HepG2 (cell line): ENCODE measurements around the gene PFN4. TPM values are rescaled to one million over a fixed set of nuclear protein-coding genes. Genes with fewer than 3 reads are reported as not detected.

Experiments
- ATAC-seq: fragments of 200-7000 bp; cut with Tn5 transposase; 3 replicates; pipeline ENCODE4 v1.9.1; 2020; ENCODE audit warnings: mild to moderate bottlenecking, moderate library complexity
- BruUV-seq: library from RNA; stranded (reverse); fragments of 400-500 nt; replicated peaks from 2 replicates; lab custom pipeline; 2021; lab: Mats Ljungman, UMichigan
- CTCF ChIA-PET: fragments of 300-600 bp; formaldehyde crosslinking; extraction: SDS; loops from one replicate; lab custom pipeline; 2021; ENCODE audit warnings: low total read pairs, inconsistent platforms, low intra/inter-chr PET ratio; lab: Yijun Ruan, JAX
- POLR2A ChIA-PET: fragments of 350-600 bp; sonication (Branson Sonifier 250); formaldehyde crosslinking; loops from one replicate; lab custom pipeline; 2020; ENCODE audit warnings: antibody characterized with exemption, inconsistent platforms; lab: Yijun Ruan, JAX
- DNase-seq: peaks from one replicate; pipeline ENCODE4 v3.0.0-alpha.2; 2015; ENCODE audit warnings: low spot score
- FAIRE-seq: peaks from 3 replicates; lab custom pipeline; 2011; peaks lifted over from hg19 to GRCh38; lab: Jason Lieb, UNC
- H2AFZ ChIP-seq: one replicate; pipeline ENCODE4 v1.6.1; 2011; ENCODE audit warnings: low read length, inconsistent platforms
- H3K27ac ChIP-seq: fragments of 300-600 bp; 3 replicates; pipeline ENCODE4 v1.8.0; 2011; ENCODE audit warnings: mixed run types, mild to moderate bottlenecking, mixed read lengths, low read length, inconsistent platforms; ENCODE audit not compliant: insufficient read depth; ENCODE audit errors: extremely low read length
- H3K27me3 ChIP-seq, 2 experiments: fragments of 200-600 bp in 1 of 2; 2 replicates in 1 of 2; 3 replicates in 1 of 2; pipeline versions ENCODE4 v1.6.0 to v1.8.0; 2011; ENCODE audit warnings: low read length in 2 of 2, mild to moderate bottlenecking in 2 of 2, moderate library complexity in 2 of 2, inconsistent platforms in 1 of 2; ENCODE audit not compliant: insufficient read depth in 2 of 2, control insufficient read depth in 1 of 2
- H3K36me3 ChIP-seq, 2 experiments: fragments of 200-600 bp in 1 of 2; replicated peaks in 1 of 2; 2 replicates in 1 of 2; 3 replicates in 1 of 2; pipeline versions ENCODE4 v1.5.1 to v1.8.0; 2011; ENCODE audit warnings: low read length in 2 of 2, inconsistent platforms in 1 of 2; ENCODE audit not compliant: insufficient read depth in 2 of 2, control insufficient read depth in 1 of 2
- H3K4me1 ChIP-seq: 2 replicates; pipeline ENCODE4 v1.5.1; 2012; ENCODE audit warnings: low read length, inconsistent platforms; ENCODE audit not compliant: insufficient read depth
- H3K4me2 ChIP-seq: 2 replicates; pipeline ENCODE4 v1.6.0; 2011; ENCODE audit warnings: low read depth, low read length, inconsistent platforms
- H3K4me3 ChIP-seq, 3 experiments: fragments of 200-600 bp in 1 of 3; sonication (generic), shearing (Covaris generic) in 1 of 3; replicated peaks in 1 of 3; 2 replicates each; pipeline ENCODE4 v1.5.1; 2011 to 2016; ENCODE audit warnings: low read length in 3 of 3, inconsistent platforms in 2 of 3, low read depth in 2 of 3, mild to moderate bottlenecking in 2 of 3, control low read depth in 1 of 3, mixed read lengths in 1 of 3; ENCODE audit not compliant: insufficient read depth in 1 of 3
- H3K79me2 ChIP-seq: one replicate; pipeline ENCODE4 v1.6.1; 2011; ENCODE audit warnings: low read length, inconsistent platforms; ENCODE audit not compliant: insufficient read depth
- H3K9ac ChIP-seq: 2 replicates; pipeline ENCODE4 v1.6.0; 2011; ENCODE audit warnings: mild to moderate bottlenecking, low read depth, low read length, inconsistent platforms; ENCODE audit not compliant: insufficient read depth
- H3K9me3 ChIP-seq: 2 replicates; pipeline ENCODE4 v1.5.1; 2012; ENCODE audit warnings: mild to moderate bottlenecking, low read length
- H4K20me1 ChIP-seq: 2 replicates; pipeline ENCODE4 v1.6.0; 2011; ENCODE audit warnings: inconsistent platforms, mild to moderate bottlenecking, low read length, moderate library complexity; ENCODE audit not compliant: insufficient read depth
- DDIT3 ChIP-seq: sonication (generic); formaldehyde crosslinking; IDR thresholded peaks from 2 replicates; pipeline ENCODE4 v1.4.0; 2020; ENCODE audit warnings: mild to moderate bottlenecking, missing genetic modification reagents
- MAFF ChIP-seq: IDR thresholded peaks from 2 replicates; pipeline ENCODE4 v1.6.1; 2011; ENCODE audit warnings: low read depth, low read length, improper control_type of control experiment
- MAFK ChIP-seq, 2 experiments: IDR thresholded peaks in 1 of 2; conservative IDR thresholded peaks in 1 of 2; 2 replicates each; pipeline ENCODE4 v1.6.1; 2011; ENCODE audit warnings: improper control_type of control experiment in 2 of 2, low read length in 2 of 2
- POLR2G ChIP-seq: fragments of 200-400 bp; formaldehyde crosslinking; IDR thresholded peaks from 2 replicates; pipeline ENCODE4 v1.6.1; 2018; ENCODE audit warnings: mild to moderate bottlenecking, low read depth, low read length, moderate library complexity
- TBX2 ChIP-seq: sonication (generic); formaldehyde crosslinking; IDR thresholded peaks from 2 replicates; pipeline ENCODE4 v1.5.0; 2020; ENCODE audit warnings: missing genetic modification reagents, mild to moderate bottlenecking, borderline replicate concordance
- ZKSCAN1 ChIP-seq: fragments of 150-350 bp; IDR thresholded peaks from 2 replicates; pipeline ENCODE4 v1.6.1; 2014; ENCODE audit warnings: low read length
- ZNF639 ChIP-seq: conservative IDR thresholded peaks from 2 replicates; pipeline ENCODE4 v1.6.1; 2018; ENCODE audit warnings: missing genetic modification reagents
- ZNF781 ChIP-seq: sonication (generic); formaldehyde crosslinking; IDR thresholded peaks from 2 replicates; pipeline ENCODE4 v1.5.1; 2020; ENCODE audit warnings: borderline replicate concordance, mild to moderate bottlenecking, missing genetic modification reagents; ENCODE audit errors: not compliant biosample characterization
- WGBS: methylation state at CpG from one replicate; pipeline ENCODE4 v1.1.6; 2017; ENCODE audit warnings: low lambda C conversion rate; 5-methylcytosine and 5-hydroxymethylcytosine counted together
- in situ Hi-C: cut with HindIII; loops from 2 replicates; pipeline ENCODE4 v1.10.0; 2017; ENCODE audit warnings: low pct_unique_long_range_greater_than_20kb; ENCODE audit not compliant: extremely low pct_ligation_motif_present
- intact Hi-C: fragments of 100-400 bp; cut with micrococcal nuclease; formaldehyde crosslinking; loops from one replicate; pipeline ENCODE4 v1.10.0; 2022; ENCODE audit not compliant: unreplicated experiment
- polyA plus RNA-seq, 8 experiments: library from polyadenylated mRNA; depleted of rRNA in 3 of 8; stranded (reverse) in 7 of 8; unstranded in 1 of 8; fragments of >200 nt; fragmentation: Illumina TruSeq in 4 of 8; extraction: Trizol in 4 of 8; gene quantifications; 2 replicates each; pipeline versions ENCODE4 v1.2.1 to v1.2.3, GENCODE V29; 2011 to 2016; ENCODE audit warnings: low read depth in 4 of 8, missing spikeins in 1 of 8, mixed read lengths in 1 of 8; ENCODE audit not compliant: insufficient read depth in 1 of 8
- total RNA-seq, 5 experiments: library from RNA; depleted of rRNA; stranded (reverse); fragments of >200 nt; fragmentation: Illumina TruSeq; extraction: Trizol; gene quantifications; 2 replicates each; pipeline ENCODE4 v1.2.3, GENCODE V29; 2016; ENCODE audit warnings: low read depth in 1 of 5

The PFN4 gene
- total and polyA plus RNA-seq, 2 of the 13 experiments (the other 11 are each of a cell fraction or from before 2014, with no cell fraction given), result 0.12 to 0.20 TPM

- Histone ChIP-seq H2AFZ (no peak overlapping the region), H4K20me1 (no peaks in the 10 kb centered on the region), H3K27ac (no peak overlapping the region), H3K4me1 (peaks cover 12% of the 10 kb centered on the region), H3K9ac (no peak overlapping the region), H3K4me3 (no peak overlapping the region), H3K36me3 (no peaks in the 10 kb centered on the region), H3K27me3 (no peaks in the 10 kb centered on the region), H3K4me2 (no peak overlapping the region), H3K79me2 (no peaks in the 10 kb centered on the region), H3K9me3 (peaks cover 6% of the 10 kb centered on the region; the same call in 1 of the 2 replicates)
- CTCF ChIA-PET, result no interaction called here
- whole genome bisulfite sequencing, result 58% methylated on average over 2 of the region's 2 CpGs
- ATAC-seq (no peak), FAIRE-seq (no peak), DNase-seq (no peak)
- no TSS peak for BruUV-seq
- in situ Hi-C loops (no loop called here), intact Hi-C loops (no loop called here)
- TF ChIP-seq ZNF781 (no peak), ZNF639 (no peak), ZKSCAN1 (no peak), TBX2 (CRISPR knock-in tag) (no peak), DDIT3 (CRISPR knock-in tag) (no peak)
- POLR2A ChIA-PET, result no interaction called here
These were observed 8.1 kb downstream of the PFN4 start for GRCh38 chr2:24115057-24115456.

- intact Hi-C loops, result no loop called here
- no peaks in the 10 kb centered on the region for H3K79me2 ChIP-seq
- ATAC-seq, result peak; percentile 21; the same call in 1 of the 3 replicates
These were observed 11.7 kb downstream of the PFN4 start for GRCh38 chr2:24111407-24111901.

More at GRCh38 chr2:24111407-24111901, 11.7 kb downstream of the PFN4 start:
- Histone ChIP-seq H3K9ac (no peak overlapping the region), H3K9me3 (peaks cover 15% of the 10 kb centered on the region), H3K27ac (no peak overlapping the region), H4K20me1 (no peaks in the 10 kb centered on the region), H2AFZ (no peak overlapping the region), H3K4me2 (no peak overlapping the region), H3K4me1 (peaks cover 26% of the 10 kb centered on the region), H3K27me3 (no peaks in the 10 kb centered on the region), H3K4me3 (no peak overlapping the region), H3K36me3 (no peaks in the 10 kb centered on the region)
- 16% methylated on average over 2 of the region's 2 CpGs for WGBS
- ChIA-PET CTCF (interaction anchor here (0.8 kb wide), 1 partner anchor 27 kb away, joined by 3 read pairs; the partner anchor contains the start of gene TP53I3), POLR2A (interaction anchor here (1.7 to 1.8 kb wide), 2 partner anchors 11 to 28 kb away, joined by 5 to 7 read pairs; partner anchors contain the start of gene PFN4)
- in situ Hi-C loops, result no loop called here
- FAIRE-seq (no peak), DNase-seq (no peak)
- TF ChIP-seq MAFF, result peak; percentile 86
- TF ChIP-seq MAFK (conservative IDR thresholded peaks at IDR 0.05 in 1 of 2, IDR thresholded peaks at IDR 0.05 in 1 of 2; ENCODE audit: low read length in 2 of 2), result peak; percentile 86 to 89
- no peak for TF ChIP-seq POLR2G
- BruUV-seq, result no TSS peak
